NCI-H446 treated with DMSO at 0.1 percent for 48 hours (cell line): ENCODE results near the gene DCANP1.

Source experiments
- DNase-seq: peaks from one replicate; lab custom pipeline; 2025; lab: John Stamatoyannopoulos, UW

The DCANP1 gene

GRCh38 chr5:135456238-135457099, 9.3 kb upstream of the DCANP1 start:
- no peak for DNase-seq

DNA sequence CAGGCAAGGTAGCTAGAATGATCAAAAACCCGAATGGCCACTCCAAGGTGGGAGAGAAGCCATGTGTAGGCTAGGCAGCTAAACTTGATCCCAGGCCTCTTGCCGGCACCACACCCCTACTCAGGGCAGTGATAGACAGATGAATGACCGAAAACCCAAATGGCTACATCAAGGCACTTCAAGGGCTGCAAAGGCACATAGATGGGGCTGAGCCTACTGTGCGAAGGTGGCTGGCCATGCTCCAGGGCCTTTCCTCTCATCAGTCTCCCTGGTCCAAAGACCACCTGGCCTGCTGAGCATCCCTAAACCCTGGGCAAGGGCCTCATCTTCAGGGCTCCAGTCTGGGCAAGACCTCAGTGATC, 8.7 kb upstream of the DCANP1 start:
- DNase-seq: no peak

GRCh38 chr5:135454946-135455345, 7.8 kb upstream of the DCANP1 start:
- no peak for DNase-seq

GRCh38 chr5:135453613-135454012, 6.5 kb upstream of the DCANP1 start:
- no peak for DNase-seq

DNA sequence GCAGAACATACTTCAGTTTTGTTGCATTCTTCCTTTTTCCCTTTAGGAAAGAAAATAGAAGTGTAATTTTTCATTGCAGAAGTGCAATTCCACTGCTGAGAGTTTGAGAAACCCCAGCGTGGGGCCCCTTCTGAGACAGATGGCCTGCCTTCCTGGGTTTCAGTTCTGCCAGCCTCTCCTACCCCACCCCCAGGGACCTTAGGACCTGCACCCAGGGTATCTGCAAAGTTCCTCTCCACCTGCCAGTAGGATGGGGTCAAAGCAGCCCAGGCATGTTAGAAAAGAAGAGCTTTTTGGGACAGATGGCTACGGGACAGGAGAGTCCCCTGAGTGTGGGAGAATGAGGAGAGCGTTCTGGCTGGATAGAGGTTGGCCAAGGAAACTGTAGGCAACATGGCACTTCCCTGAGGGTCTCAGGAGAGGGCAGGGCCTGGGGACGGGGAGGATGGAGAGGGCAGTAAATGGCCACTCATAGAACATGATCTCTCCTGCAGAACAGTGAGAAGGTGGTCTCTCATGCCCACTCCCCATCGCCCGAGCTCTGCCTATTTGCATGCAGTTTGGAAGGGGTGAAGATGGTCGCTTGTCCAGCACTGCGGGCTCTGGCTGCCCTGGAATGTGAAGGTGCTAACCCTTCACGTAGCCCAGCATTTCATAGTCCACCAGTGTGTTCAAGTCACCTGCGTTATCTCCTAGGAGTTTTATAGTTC, 5.3 kb upstream of the DCANP1 start, which contains the start of gene TIFAB:
TIFAB (minus strand) TSS at position 31 of the 710 bp plus-strand sequence. CDS start 2,412 bp downstream, outside the sequence.
- DNase-seq: no peak

DNA sequence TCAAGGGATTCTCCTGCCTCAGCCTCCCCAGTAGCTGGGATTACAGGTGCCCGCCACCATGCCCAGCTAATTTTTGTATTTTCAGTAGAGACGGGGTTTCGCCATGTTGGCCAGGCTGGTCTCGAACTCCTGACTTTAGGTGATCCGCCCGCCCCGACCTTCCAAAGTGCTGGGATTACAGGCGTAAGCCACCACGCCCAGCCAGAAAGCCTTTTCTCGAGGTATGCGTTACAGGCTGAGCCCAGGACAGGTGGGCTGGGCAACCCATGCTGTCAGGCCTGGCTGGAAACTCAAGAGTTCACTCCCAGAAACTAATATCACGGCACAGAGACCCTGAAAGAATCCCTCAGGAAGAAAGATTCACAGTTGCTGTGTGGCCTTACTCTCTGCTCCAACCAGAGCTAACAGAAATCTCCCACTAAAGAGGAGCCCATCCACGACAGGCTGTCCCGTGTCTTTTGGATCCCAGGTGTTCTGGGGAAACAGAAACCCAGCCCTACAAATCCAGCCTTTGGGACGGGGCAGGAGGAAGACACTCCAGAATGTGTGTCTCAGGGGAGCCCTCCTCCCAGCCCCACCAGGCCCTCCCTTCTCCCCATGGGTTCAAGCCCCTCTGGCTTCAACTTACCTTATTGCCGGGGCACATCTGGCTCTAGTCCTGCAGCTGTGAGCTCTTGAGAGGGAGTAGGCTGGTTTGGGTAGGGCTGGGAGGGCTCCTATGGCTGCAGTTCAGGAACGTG, 4.6 kb upstream of the DCANP1 start:
- no peak for DNase-seq

DNA sequence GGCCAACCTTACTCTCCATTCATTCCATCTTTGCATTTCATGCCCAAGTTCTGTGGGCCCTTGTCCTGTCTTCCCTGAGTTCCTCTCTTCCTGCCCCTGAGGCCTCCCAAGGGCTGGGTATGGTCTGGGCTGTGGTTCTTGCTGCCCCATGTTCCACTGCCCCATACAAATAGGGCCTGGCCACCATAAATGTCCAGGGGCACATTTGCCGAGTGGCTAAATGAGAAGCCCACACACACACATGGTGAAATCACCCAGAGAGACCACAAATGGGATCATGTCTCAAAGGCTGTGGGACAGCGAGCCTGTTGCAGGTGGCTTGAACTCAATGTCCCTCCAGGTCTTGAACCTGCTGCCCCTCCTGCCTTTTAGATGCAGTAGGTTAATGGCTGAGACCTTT, 3.8 kb upstream of the DCANP1 start:
- no peak for DNase-seq

- DNase-seq: no peak
These were observed 3.2 kb upstream of the DCANP1 start for GRCh38 chr5:135450336-135450735.

DNA sequence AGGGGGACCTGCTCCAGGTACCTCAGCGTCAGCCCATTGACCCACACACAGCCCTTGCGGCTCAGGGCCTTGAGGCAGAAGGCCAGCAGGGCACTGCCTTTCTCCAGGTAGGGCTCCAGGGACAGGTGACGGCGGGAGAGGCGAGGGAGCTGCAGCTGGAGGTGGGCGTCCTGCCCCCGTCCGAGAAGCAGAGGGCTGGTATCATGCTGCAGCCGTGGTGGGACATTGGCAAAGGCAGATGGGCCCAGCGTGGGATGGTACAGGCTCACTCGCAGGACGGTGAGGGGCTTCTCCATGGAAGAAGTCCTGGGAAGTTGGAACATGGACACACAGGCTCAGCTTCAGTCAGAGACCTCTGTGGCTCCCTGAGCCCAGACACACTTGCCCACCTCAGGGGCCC, 2.5 kb upstream of the DCANP1 start:
- DNase-seq: no peak

DNA sequence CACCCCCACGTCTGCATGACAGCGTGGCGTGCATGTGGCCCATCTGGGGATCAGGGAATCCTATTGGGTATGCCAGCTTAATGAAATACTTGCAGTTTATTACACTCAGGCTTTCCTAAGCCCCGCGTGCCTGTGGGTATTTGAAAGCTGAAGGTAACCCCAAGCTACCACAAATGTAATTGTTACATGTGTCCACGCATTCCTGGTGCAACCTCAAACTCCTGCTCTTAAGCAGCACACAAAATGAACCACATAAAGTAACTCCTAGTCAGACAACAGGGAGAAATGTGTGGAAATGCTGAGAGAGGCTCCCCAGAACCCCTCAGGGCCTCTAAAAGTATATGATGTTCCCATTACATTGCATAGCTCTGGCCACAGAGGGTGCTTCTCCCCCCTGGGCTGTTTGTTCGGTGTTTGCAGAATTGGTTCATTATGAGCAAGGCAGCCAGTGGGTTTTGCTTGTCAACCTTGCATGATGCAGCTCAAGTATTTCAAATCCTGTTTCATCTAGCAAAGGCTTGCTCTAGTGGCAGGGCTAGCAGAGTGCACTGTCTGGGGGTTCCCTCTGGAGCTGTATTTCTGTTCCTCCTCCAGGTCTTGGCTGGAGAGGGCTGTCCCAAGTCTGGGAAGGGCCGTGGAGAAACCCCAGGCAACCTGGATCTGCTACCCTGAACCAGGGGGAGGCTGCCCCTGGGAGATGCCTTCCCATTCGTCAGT, 1.8 kb upstream of the DCANP1 start:
- DNase-seq: no peak

DNA sequence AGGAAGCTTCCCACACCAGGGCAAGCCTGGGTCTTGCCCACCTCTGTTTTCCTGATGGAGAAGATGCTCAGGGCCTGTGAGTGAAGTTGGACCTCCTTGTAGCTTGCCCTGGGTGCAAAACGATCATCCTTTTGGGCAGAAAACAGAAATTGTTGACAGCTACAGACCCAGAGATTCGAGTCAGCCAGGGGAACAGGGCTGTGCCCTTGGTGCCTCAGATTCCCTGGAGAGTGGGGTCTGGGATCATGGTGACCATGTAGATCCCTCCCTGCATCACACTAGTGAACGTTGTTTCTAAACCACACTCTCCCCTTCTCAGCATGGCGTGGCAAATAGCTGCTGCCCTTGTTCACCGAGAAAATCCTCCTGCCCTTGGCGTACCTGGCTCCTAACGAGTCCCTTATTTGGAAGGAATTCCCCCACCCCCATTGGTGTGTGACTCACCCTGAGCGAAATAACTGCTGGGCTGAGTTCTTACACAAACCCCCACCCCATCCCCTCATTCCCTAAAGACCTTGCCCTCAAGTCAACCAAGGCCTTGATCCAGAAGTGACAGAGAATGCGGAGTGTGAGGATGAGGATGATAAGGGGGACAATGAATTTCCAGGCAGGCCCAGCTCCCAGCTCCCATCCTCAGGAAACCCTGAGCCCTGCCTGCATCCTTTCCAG, 1.1 kb upstream of the DCANP1 start:
- DNase-seq: no peak

DNA sequence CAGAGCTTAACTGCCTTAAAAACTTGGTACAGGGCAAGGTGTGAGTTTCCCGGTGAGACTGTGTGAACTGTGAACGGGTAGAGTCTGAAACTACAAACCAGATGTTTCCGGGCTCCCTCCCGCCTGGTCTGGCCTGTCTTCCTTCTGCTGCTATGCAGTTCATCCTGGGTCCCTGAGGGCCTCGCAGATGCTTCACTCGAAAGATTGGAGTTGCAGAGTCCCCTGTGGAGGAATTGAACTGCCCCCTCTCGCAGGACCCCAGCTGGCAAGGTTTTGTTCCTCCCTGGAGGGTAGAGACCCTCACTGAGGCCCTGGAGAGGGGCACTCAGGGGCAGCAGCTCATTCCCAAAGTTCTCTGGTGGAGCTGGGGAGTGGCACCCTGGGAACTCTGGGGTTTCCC, 533 bp downstream of the DCANP1 start:
- no peak for DNase-seq

DNA sequence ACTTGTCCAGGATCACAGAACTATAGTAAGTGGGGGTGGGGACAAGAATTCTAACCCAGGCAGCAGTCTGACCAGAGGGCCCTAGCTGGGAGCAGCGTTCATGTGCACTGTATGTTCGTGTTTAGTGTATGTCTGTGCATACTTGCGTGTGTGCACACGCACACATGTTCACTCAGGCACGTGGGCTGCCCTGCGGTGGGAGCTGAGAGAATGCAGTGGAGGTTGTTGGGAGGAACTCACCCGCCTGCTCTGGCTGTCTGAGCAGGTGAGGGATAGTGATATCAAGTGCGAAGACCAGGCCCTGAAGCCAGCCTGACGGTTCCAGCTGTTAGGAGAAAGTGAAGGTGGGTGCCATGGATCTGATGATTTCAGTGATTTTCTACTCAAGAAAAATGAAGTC, 942 bp downstream of the DCANP1 start:
- no peak for DNase-seq

GRCh38 chr5:135445306-135445985, 1.7 kb downstream of the DCANP1 start:
- no peak for DNase-seq

DNA sequence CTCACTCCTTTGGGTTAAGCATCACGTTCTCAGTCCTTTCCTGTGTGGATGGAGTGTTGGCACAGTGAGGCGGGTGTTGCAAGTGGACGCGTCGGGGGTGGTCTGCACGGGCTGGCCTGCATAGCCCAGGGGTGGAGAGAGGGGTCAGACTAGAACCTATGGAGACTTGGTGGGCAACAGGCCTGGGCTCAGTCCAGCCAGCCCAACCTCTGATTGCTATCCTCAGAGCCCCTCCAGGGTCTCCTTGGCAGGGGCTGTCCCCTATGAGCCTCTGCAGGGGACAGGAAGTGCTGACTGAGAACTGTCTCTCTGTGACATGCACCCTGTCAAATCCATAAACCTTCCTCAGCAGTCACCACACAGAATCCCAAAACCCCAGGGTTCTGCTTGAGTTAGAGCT, 2.3 kb downstream of the DCANP1 start:
- no peak for DNase-seq

DNA sequence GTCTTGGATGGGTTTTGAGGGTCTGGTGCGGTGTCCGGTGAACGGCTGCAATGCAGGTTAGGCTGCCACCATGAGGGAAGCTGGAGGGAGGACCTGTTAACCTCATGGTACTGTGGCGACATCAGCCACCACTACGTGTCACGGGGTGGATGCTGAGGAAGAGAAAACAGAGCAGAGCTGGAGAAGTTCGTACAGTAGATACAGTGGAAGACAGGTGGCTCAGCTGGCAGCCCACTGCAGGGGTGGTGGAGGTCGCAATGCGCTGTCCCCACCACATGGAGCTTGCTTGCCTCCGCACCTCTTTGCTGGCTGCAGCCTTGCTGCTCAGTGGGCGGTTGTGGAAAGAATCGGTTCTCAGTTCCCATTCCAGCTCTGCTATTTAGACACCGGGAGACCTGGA, 2.8 kb downstream of the DCANP1 start:
- DNase-seq: no peak

DNA sequence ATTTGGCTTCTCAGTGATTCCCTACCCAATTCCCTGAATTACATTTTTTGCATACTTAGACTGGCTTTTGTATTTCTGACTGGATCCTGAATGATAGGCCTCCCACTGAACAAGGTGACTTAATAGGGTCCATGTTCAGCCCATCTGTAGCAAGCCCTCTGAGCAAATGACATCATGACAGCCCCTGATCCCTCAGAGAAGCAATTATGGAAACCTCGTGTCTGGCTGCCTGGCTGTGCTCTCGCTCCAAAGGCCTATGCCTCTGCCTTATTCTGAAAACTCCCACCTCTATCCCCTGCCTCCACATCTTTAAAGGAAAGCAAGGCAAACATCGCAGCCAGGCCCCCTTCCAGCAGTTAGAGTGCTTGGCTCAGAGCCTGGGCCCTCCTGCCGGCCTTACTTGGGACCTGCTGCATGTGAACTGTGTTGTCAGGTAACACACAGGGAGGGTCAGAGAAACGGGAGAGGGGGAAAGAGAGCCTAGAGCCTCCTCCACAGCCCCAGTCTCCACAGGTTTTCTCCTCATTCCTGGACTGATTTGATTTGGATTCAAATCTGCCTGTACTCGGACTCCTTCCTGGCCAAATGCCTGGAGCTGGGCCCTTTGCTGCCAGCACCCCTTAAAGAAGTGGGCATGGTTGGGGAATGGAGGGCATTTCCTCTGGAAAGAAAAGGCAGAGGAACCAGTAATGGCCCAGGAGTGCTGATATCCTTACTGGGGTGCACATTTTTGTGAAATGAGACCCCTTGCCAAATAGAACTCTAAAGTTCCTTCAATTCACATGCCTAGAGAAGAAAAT, 3.8 kb downstream of the DCANP1 start:
- DNase-seq: no peak

DNA sequence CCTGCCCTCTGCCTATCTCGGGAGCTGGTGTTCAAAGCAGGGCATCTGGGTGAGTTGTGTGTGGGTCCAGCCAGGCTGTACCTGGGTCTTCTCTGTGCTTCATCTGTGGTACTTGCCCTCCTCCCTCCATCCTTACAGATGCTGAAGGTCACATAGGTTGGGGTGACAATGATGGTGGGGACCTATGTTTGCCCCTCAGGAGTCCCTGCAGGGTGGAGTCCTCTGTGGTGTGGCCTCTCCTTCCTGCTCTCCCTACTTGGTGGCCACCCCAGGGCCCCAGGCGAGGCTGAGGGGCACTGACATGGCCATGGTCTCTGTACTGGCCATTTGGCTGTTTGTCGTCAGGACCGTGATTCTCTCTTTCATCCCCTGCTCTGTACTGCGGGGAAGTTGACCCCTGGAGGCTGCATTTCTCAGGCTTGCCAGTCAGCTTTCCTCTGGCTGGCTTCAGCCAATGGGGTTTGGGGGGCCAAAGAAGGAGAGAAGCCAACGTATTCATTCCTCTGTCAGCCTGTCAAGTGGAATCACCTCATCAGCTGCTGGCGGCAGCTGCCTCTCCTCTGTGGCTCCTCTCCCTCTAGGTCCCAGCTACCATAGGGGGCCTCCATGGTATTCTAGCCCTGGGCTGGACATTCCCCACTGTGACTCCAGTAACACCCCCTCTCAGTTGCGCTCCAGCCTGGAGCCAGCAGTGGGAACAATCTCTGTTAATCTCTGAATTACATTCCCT, 4.6 kb downstream of the DCANP1 start:
- DNase-seq: no peak

DNA sequence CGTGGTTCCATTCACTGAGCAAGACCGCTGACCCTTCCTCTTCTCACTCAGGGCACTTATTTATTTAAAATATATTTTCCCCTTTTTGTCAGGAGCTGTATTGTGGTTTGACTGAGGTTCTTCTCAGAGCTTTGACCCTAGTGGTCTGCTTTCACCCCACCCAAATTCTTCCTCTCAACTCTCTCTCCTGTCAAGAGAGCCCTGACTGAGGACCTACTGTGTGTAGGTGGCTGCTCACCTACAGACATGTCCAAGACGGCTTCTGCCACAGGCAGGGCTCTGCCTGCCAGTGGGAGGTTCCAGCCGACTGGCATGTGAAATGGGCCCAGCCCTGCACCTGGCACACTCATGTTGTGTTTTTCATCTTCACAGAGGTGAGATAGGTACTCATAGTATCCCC, 5.2 kb downstream of the DCANP1 start:
- DNase-seq: no peak
